ENCODE results near the gene ZMYM5. TPM values are rescaled to one million over a fixed set of nuclear protein-coding genes. Genes with fewer than 3 reads are reported as not detected.

ZMYM5 gene
- total RNA-seq, 1 experiment from 2014 or later = 16.7 TPM

DNA sequence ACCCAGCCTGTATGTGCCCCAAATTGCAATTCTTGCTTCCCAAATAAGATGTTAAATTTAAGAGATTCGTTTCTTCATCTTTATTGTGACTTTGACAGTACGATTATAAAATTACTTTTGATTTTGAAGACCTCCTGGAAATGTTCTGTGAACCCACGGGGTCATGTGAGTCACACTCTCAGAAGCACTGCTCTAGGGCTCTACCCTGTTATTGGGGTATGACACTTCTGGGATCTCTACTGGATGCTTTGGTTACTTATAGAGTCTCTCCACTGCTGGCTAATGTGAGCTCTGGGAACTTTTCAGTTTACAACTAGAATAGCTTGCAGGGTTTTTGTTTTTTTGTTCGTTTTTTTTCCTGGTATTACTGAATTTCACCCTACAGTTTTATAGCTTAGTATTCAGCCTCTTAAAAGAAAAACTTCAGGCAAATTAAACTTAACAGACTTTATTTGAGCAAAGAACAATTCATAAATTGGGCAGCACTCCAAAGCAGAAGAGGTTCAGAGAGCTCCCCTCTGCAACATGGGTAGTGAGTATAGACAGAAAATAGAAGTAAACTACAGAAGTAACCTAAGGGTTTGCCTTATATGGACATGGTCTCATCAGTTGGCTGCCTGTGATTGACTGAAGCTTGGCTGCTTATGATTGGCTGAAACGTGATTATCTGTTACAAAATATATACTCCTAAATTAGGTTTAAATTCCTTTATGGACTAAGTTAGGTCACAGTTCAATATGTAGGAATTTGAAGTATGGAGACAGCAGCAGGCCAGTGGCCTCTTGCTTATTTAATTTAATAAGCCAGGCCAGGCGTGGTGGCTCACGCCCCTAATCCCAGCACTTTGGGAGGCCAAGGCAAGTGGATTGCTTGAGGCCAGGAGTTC lies 52.2 kb downstream of the ZMYM5 start:
- no peak overlapping the region for H3K4me3 Mint-ChIP-seq (ENCODE audit: unreplicated experiment)
- H3K27ac Mint-ChIP-seq (ENCODE audit: unreplicated experiment) = no peak overlapping the region

DNA sequence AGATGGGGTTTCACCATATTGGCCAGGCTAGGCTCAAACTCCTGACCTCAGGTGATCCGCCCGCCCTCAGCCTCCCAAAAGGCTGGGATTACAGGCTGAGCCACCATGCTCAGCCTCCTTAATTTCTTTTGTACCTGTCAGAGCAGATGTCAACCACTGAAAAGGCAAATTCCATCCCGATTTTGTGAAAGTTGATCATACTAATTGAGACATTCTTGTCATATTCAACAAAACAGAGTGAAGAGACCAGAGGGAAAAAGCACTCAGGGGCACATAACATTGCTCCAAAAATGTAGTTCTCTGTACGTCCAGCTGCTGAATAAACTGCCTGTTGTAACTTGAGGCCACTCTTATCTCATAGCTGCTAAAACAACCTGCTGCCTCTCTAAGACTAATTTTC lies 53.3 kb downstream of the ZMYM5 start:
- POLR2A ChIA-PET = no interaction called here

More for the DNA sequence above, 52.2 kb downstream of the ZMYM5 start:
- POLR2A ChIA-PET = interaction anchor here (0.5 to 0.7 kb wide), 2 partner anchors 9 to 17 kb away, joined by 3 read pairs; no protein-coding TSS in a partner anchor
- H3K4me1 Mint-ChIP-seq (ENCODE audit: low read depth, unreplicated experiment) = no peaks in the 10 kb centered on the region
- H3K27me3 ChIP-seq (replicated peaks; ENCODE audit: control insufficient read depth, insufficient read depth, low read length) = no peaks in the 10 kb centered on the region
- H3K4me3 ChIP-seq (ENCODE audit: low read depth, low read length) = no peak overlapping the region
- peaks cover 5% of the 10 kb centered on the region for H3K36me3 Mint-ChIP-seq (ENCODE audit: insufficient read depth, unreplicated experiment)
- TF ChIP-seq, protein P1, sequence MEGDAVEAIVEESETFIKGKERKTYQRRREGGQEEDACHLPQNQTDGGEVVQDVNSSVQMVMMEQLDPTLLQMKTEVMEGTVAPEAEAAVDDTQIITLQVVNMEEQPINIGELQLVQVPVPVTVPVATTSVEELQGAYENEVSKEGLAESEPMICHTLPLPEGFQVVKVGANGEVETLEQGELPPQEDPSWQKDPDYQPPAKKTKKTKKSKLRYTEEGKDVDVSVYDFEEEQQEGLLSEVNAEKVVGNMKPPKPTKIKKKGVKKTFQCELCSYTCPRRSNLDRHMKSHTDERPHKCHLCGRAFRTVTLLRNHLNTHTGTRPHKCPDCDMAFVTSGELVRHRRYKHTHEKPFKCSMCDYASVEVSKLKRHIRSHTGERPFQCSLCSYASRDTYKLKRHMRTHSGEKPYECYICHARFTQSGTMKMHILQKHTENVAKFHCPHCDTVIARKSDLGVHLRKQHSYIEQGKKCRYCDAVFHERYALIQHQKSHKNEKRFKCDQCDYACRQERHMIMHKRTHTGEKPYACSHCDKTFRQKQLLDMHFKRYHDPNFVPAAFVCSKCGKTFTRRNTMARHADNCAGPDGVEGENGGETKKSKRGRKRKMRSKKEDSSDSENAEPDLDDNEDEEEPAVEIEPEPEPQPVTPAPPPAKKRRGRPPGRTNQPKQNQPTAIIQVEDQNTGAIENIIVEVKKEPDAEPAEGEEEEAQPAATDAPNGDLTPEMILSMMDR (IDR thresholded peaks at IDR 0.05; ENCODE audit: insufficient read depth in 1 of 2, low read depth in 1 of 2, low read length in 1 of 2, severe bottlenecking in 1 of 2, unreplicated experiment in 1 of 2) = no peak
- intact Hi-C loops (cut with micrococcal nuclease; ENCODE audit: unreplicated experiment) = loop anchor here (2.0 kb wide), 1 partner anchor 16 kb away; no protein-coding TSS in a partner anchor
- H3K9me3 Mint-ChIP-seq (ENCODE audit: unreplicated experiment) = no peaks in the 10 kb centered on the region
- CTCF ChIA-PET = no interaction called here
- H3K9me3 ChIP-seq = no peaks in the 10 kb centered on the region
- peak; percentile 52 to 79 for DNase-seq
- no peaks in the 10 kb centered on the region for H3K4me1 ChIP-seq
- H3K36me3 ChIP-seq (ENCODE audit: control insufficient read depth, insufficient read depth, low read length) = no peaks in the 10 kb centered on the region
- H3K27me3 Mint-ChIP-seq (ENCODE audit: insufficient read depth, unreplicated experiment) = no peaks in the 10 kb centered on the region
- no TSS peak for BruUV-seq (replicated peaks)

DNA sequence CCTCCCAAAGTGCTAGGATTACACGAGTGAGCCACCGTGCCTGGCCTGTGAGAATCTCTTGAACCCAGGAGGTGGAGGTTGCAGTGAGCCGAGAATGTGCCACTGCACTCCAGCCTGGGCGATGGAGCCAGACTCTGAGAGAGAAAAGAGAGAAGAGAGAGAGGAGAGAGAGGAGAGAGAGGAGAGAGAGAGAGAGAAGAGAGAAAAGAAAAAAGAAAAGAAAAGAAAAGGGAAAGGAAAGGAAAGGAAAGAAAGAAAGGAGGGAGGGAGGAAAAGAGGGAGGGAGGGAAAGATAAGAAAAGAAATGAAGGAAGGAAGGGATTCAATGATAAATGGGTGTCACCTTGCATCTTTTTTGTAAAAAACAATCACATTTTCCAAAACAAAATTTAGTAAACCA lies 57.7 kb downstream of the ZMYM5 start:
- no peaks in the 10 kb centered on the region for H3K4me1 ChIP-seq
- Mint-ChIP-seq H3K36me3 (ENCODE audit: insufficient read depth, unreplicated experiment) (no peaks in the 10 kb centered on the region), H3K4me3 (ENCODE audit: unreplicated experiment) (no peak overlapping the region), H3K27me3 (ENCODE audit: insufficient read depth, unreplicated experiment) (no peaks in the 10 kb centered on the region), H3K9me3 (ENCODE audit: unreplicated experiment) (no peaks in the 10 kb centered on the region), H3K27ac (ENCODE audit: unreplicated experiment) (no peak overlapping the region), H3K4me1 (ENCODE audit: low read depth, unreplicated experiment) (peaks cover 6% of the 10 kb centered on the region)
- intact Hi-C loops (cut with micrococcal nuclease; ENCODE audit: unreplicated experiment) = no loop called here
- no peak for DNase-seq
- TF ChIP-seq, protein P1 (IDR thresholded peaks at IDR 0.05; ENCODE audit: insufficient read depth in 1 of 2, low read depth in 1 of 2, low read length in 1 of 2, severe bottlenecking in 1 of 2, unreplicated experiment in 1 of 2) = no peak
- BruUV-seq (replicated peaks) = no TSS peak
- no peak overlapping the region for H3K4me3 ChIP-seq (ENCODE audit: low read depth, low read length)
- no peaks in the 10 kb centered on the region for H3K27me3 ChIP-seq (replicated peaks; ENCODE audit: control insufficient read depth, insufficient read depth, low read length)
- ChIA-PET POLR2A (no interaction called here), CTCF (no interaction called here)
- H3K9me3 ChIP-seq = no peaks in the 10 kb centered on the region
- no peaks in the 10 kb centered on the region for H3K36me3 ChIP-seq (ENCODE audit: control insufficient read depth, insufficient read depth, low read length)

More for the DNA sequence above, 53.3 kb downstream of the ZMYM5 start:
- Histone ChIP-seq H3K4me1 (no peaks in the 10 kb centered on the region), H3K27me3 (replicated peaks; ENCODE audit: control insufficient read depth, insufficient read depth, low read length) (no peaks in the 10 kb centered on the region), H3K9me3 (no peaks in the 10 kb centered on the region), H3K4me3 (ENCODE audit: low read depth, low read length) (no peak overlapping the region), H3K36me3 (ENCODE audit: control insufficient read depth, insufficient read depth, low read length) (no peaks in the 10 kb centered on the region)
- Mint-ChIP-seq H3K27ac (ENCODE audit: unreplicated experiment) (no peak overlapping the region), H3K4me1 (ENCODE audit: low read depth, unreplicated experiment) (peaks cover 6% of the 10 kb centered on the region), H3K36me3 (ENCODE audit: insufficient read depth, unreplicated experiment) (peaks cover 5% of the 10 kb centered on the region), H3K9me3 (ENCODE audit: unreplicated experiment) (no peaks in the 10 kb centered on the region), H3K4me3 (ENCODE audit: unreplicated experiment) (no peak overlapping the region), H3K27me3 (ENCODE audit: insufficient read depth, unreplicated experiment) (no peaks in the 10 kb centered on the region)
- TF ChIP-seq, protein P1 (IDR thresholded peaks at IDR 0.05; ENCODE audit: insufficient read depth in 1 of 2, low read depth in 1 of 2, low read length in 1 of 2, severe bottlenecking in 1 of 2, unreplicated experiment in 1 of 2) = no peak
- intact Hi-C loops (cut with micrococcal nuclease; ENCODE audit: unreplicated experiment) = loop anchor here (2.0 kb wide), 1 partner anchor 15 kb away; no protein-coding TSS in a partner anchor
- CTCF ChIA-PET = no interaction called here
- DNase-seq = no peak
- BruUV-seq (replicated peaks) = no TSS peak
